Measurements from ENCODE around the gene DHX35.

DNA sequence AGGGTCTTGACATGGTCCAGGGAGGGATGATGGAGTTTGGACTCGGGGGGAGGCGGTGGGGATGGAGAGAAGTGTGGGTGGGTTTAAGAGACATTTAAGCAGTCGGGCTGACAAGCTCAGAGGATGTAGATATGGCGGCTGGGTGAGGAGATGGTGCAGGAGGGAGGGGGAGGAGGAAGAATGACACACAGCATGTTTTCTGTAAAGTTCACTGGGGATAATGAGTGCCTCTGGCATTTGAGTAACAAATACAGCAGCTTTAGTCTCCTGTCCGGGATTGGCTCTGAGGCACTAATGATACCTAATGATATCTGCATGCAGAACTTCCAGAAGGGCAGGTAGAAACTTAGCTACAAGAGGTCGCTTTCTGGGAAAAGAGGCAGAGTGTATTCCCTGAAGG is 107.8 kb downstream of the DHX35 start:
- no peak for TF ChIP-seq POLR2A (IDR thresholded peaks at IDR 0.05)
- TF ChIP-seq, protein P1, sequence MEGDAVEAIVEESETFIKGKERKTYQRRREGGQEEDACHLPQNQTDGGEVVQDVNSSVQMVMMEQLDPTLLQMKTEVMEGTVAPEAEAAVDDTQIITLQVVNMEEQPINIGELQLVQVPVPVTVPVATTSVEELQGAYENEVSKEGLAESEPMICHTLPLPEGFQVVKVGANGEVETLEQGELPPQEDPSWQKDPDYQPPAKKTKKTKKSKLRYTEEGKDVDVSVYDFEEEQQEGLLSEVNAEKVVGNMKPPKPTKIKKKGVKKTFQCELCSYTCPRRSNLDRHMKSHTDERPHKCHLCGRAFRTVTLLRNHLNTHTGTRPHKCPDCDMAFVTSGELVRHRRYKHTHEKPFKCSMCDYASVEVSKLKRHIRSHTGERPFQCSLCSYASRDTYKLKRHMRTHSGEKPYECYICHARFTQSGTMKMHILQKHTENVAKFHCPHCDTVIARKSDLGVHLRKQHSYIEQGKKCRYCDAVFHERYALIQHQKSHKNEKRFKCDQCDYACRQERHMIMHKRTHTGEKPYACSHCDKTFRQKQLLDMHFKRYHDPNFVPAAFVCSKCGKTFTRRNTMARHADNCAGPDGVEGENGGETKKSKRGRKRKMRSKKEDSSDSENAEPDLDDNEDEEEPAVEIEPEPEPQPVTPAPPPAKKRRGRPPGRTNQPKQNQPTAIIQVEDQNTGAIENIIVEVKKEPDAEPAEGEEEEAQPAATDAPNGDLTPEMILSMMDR (IDR thresholded peaks at IDR 0.05): no peak

Measured in esophagus squamous epithelium (tissue), 4 donors.